ENCODE measurements around the gene ARMC6. TPM values are rescaled to one million over a fixed set of nuclear protein-coding genes. Genes with fewer than 3 reads are reported as not detected.

ARMC6 gene
- total and polyA plus RNA-seq, 2 donors (not counting 3 experiments of a cell fraction or from before 2014, with no cell fraction given) = 33.9 to 44.7 TPM

GRCh38 chr19:19028526-19028925, 4.9 kb upstream of the ARMC6 start:
- ChIA-PET CTCF (no interaction called here), POLR2A (no interaction called here)
- FAIRE-seq = no peak
- peaks cover 6% of the 10 kb centered on the region for H3K4me1 ChIP-seq (ENCODE audit: control insufficient read depth, extremely low read depth, insufficient read depth, low read length)
- H3K27ac ChIP-seq (ENCODE audit: insufficient read depth, low read depth, low read length) = no peak overlapping the region
- H3K79me2 ChIP-seq (ENCODE audit: control insufficient read depth, insufficient read depth, low read length) = peaks cover 45% of the 10 kb centered on the region
- H3K27me3 ChIP-seq (ENCODE audit: control insufficient read depth in 2 of 2, insufficient read depth in 2 of 2, low read length in 2 of 2) = no peaks in the 10 kb centered on the region
- H2AFZ ChIP-seq (ENCODE audit: low read depth, low read length) = no peak overlapping the region
- TF ChIP-seq CTCF (IDR thresholded peaks at IDR 0.05; ENCODE audit: extremely low read depth in 1 of 2, insufficient read depth in 1 of 2, low read depth in 1 of 2, low read length in 2 of 2) (no peak), FOS (IDR thresholded peaks at IDR 0.05; ENCODE audit: borderline replicate concordance, insufficient read depth, low read length) (no peak), GATA2 (IDR thresholded peaks at IDR 0.05; ENCODE audit: insufficient read depth, insufficient read length, low read depth, low read length) (no peak), MAX (IDR thresholded peaks at IDR 0.05; ENCODE audit: insufficient read depth, insufficient read length) (no peak), MYC (IDR thresholded peaks at IDR 0.05; ENCODE audit: low read depth, low read length) (no peak), POLR2A (IDR thresholded peaks at IDR 0.05; ENCODE audit: low read depth, low read length) (no peak), EZH2 (IDR thresholded peaks at IDR 0.05; ENCODE audit: borderline replicate concordance, low read depth, low read length, severe bottlenecking) (no peak), POLR2AphosphoS5 (IDR thresholded peaks at IDR 0.05; ENCODE audit: insufficient read depth, low read depth, low read length) (no peak), JUN (IDR thresholded peaks at IDR 0.05; ENCODE audit: borderline replicate concordance, insufficient read depth, insufficient read length, low read depth) (no peak)
- dilution Hi-C loops (cut with MboI; ENCODE audit: extremely low pct_ligation_motif_present, low sequenced_read_pairs) = no loop called here
- no peak for DNase-seq (ENCODE audit: low read depth, low spot score)
- H3K36me3 ChIP-seq (ENCODE audit: control insufficient read depth in 2 of 2, extremely low read depth in 1 of 2, insufficient read depth in 2 of 2, low read length in 2 of 2) = peaks cover 19 to 33% of the 10 kb centered on the region in 2 experiments
- H3K9ac ChIP-seq (replicated peaks; ENCODE audit: extremely low read depth, insufficient read depth, low read length) = no peak overlapping the region
- H3K4me3 ChIP-seq (replicated peaks in 1 of 3; ENCODE audit: insufficient read depth in 1 of 3, low read depth in 1 of 3, low read length in 3 of 3) = no peak overlapping the region
- BruUV-seq (replicated peaks) = no TSS peak
- no peaks in the 10 kb centered on the region for H3K9me3 ChIP-seq (replicated peaks; ENCODE audit: control insufficient read depth, insufficient read depth, low read length)
- H4K20me1 ChIP-seq (replicated peaks; ENCODE audit: control insufficient read depth, extremely low read depth, insufficient read depth, low read length) = no peaks in the 10 kb centered on the region
- no peaks in the 10 kb centered on the region for H3K9me1 ChIP-seq (replicated peaks; ENCODE audit: control insufficient read depth, extremely low read depth, insufficient read depth, low read length)
- intact Hi-C loops (cut with micrococcal nuclease) = no loop called here
- H3K4me2 ChIP-seq (ENCODE audit: insufficient read depth, low read length) = no peak overlapping the region

Measured in endothelial cell of umbilical vein (primary cell).